Stimulated activated naive CD8-positive, alpha-beta T cell treated with anti-CD3 and anti-CD28 coated beads, Interleukin-15, Interleukin-2, amounts not matched to agents 100 U/mL and 50 U/mL, for 24 hours (primary cell): ENCODE results near the gene ARHGEF17.

Source experiments
- ATAC-seq: fragments of 150-1000 bp; cut with Tn5 transposase; one replicate; pipeline ENCODE4 v1.10.0; 2021
- DNase-seq: peaks from one replicate; pipeline ENCODE4 v3.0.0; 2021

ARHGEF17 gene

DNA sequence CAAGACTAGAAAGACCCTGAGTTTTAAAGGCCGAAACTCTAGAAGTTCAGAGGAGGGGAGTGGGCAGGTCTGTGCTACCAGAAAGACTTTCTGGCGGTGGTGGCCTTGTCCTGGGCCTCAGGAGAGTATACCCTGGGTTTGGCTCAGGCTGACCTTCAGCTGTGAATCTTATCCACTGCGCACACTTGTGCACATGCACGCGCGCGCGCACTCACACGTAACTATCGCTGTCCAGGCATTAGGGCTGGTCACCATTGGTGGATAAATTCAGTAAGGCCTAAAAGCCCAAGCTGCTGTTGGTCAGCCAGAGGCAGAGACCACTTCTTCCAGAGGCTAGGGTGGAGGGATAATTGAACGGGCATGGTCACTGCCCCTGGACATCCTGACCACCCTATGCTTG, 25.1 kb downstream of the ARHGEF17 start:
- ATAC-seq (no peak), DNase-seq (no peak)

DNA sequence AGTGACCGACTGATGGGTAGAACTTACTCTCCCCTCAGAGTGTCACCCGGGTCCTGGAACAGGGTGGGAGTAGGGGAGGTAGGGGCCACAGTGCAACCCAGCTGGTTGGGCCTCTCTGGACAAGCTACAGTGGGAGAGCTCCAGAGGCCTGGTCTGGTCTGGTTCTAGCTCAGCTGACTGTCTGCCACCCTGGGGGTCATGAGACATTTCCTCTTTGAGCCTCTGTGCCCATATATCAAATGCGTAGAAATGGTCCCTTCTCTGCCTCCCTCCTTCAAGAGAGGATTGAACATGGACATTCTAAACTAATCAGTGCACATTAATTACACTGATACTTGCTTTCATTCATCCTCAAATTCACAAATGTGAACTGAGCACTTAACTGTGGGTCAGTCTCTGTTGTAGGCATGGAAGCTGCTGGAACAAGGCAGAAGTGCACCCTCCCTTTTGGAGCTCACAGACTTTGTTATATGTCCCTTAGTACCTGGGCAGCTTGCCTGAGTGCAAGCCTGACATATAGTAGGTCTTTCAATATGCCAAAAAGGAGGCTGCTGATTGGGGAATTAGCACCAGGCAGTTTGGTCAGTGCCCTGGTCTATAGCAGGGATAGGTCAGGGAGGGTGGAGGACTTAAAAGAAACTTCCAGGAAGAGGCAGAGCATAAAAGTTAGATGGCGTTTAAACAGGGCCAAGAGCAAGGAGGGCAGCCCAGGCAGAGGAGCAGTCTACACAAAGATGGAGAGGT, 25.7 kb downstream of the ARHGEF17 start:
- no peak for DNase-seq

DNA sequence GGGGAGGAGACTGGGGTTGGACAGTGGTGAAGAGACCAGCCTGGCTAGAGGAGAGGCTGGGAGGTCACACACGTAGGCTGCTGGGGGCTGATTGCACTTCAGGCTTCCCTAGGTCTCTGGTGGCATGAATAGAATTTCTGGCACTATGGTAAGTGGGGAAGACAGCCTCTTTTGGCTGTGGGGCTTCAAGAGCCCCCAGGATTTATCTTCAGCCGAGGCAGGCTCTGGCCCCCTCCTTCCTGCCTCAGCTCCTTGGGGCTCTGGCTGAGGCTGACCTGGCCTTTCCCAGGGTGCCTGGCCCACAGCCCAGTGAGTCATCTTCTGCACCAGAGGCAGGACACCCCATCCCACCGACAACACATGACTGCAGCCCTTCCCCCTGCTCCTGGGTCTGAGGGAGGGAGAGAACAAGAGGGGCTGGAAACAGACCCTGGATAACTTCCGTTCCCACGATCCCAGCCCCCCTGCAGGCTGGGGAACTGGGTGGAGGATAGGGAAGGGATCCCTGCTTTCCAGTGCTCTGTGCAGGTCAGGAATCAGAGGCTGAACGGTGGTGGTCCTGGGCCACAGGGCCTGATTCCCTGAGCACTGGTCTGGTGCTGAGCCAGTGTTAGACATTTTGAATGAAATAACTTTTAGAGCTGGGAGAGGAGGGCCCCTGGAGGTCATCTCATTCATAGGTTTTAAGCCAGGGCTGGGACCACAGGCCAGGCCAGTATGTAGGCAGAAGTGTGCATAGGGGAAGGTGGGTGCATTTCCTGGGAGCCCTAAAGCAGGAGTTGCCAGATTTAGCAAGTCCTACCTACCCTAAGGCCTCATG, 26.5 kb downstream of the ARHGEF17 start:
- no peak for DNase-seq

More for the DNA sequence above, 25.7 kb downstream of the ARHGEF17 start:
- ATAC-seq, result no peak

GRCh38 chr11:73335204-73335923, 27.3 kb downstream of the ARHGEF17 start:
- ATAC-seq (no peak), DNase-seq (peak; percentile 88)

More for the DNA sequence above, 26.5 kb downstream of the ARHGEF17 start:
- no peak for ATAC-seq

DNA sequence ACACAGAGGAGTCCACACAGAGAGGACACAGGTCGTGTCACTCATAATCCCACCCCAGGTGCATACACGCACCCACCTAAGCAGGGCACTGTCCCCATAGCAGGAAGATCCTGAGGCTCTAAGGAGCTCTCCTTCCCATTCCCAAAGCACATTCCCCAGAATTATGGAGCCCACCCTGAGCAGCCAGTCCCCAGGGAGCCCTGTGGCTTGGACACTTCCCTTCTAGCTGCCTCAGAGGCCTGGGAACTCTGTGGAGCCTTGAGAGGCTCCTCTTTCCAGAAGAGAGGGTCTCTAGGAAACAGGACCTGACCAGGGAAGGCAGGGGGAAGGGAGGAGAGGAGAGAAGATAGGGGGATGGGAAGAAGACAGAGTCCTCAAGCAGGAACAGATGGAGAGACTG, 29.8 kb downstream of the ARHGEF17 start:
- no peak for DNase-seq
- ATAC-seq, result no peak

GRCh38 chr11:73338279-73338678, 30.2 kb downstream of the ARHGEF17 start:
- ATAC-seq, result no peak
- no peak for DNase-seq

- ATAC-seq (no peak), DNase-seq (no peak)
These were observed 32.1 kb downstream of the ARHGEF17 start for GRCh38 chr11:73340164-73340563.

DNA sequence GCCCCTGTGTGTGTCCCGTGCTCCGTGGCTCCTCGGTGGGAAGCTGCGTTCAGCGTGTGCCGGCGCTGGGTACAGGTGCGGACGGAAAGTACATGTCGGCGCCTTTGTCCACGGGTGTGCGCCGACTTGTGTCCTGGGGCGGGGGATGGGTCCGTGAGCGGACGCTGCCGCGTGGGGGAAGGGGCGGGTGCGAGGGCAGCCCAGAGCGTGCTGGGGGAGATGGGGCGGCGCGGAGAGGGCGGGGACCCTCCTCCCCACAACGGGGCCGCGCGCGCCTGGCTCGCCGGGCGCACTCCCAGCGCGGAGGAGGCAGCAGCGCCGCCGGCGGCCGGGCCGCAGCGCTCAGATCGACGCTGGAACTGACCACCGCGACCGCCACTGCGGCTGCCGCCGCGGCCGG, 34.6 kb downstream of the ARHGEF17 start:
- no peak for DNase-seq
- no peak for ATAC-seq

DNA sequence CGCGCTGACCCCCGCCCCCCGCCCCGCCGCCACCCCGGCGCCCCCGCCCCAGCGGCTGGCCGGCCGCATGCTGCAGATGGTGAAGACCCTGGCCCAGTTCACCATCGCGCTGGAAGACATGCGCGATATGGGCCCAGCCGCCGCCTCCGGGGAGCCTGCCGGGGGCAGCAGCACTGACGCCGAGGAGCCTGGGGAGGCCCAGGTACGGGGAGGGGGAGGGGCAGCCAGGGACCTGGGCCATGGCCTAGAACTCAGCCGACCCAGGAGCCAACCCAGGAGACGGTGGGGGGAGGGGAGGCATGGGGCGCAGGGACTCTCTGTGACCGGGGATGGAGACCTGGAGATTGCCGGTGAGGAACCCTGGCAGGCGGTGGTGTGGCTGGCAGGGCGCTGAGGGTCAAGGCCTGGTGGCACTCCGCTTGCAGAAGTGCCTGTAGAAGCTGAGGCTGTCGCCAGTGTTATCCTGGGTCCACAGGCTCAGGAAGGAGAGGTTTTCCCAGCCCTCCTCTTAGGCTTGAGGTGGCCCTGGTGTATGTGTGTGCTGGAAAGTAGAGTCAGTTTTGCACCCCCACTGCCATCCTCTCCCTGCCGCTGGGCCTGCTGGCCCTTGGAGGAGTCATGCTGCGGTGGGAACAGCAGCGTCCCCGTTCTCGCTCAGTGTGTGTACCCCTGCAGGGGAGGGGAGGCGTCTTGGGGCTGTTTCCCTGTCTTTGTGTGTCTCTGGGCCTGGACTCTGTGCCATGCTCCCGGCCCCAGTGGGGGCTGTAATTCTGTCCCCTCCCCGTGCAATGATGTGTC, 35.2 kb downstream of the ARHGEF17 start:
- ATAC-seq, result no peak
- DNase-seq, result no peak

- DNase-seq (no peak), ATAC-seq (no peak)
These were observed 36.1 kb downstream of the ARHGEF17 start for GRCh38 chr11:73344191-73344607.

GRCh38 chr11:73345481-73346160, 37.5 kb downstream of the ARHGEF17 start:
- DNase-seq (no peak), ATAC-seq (no peak)

DNA sequence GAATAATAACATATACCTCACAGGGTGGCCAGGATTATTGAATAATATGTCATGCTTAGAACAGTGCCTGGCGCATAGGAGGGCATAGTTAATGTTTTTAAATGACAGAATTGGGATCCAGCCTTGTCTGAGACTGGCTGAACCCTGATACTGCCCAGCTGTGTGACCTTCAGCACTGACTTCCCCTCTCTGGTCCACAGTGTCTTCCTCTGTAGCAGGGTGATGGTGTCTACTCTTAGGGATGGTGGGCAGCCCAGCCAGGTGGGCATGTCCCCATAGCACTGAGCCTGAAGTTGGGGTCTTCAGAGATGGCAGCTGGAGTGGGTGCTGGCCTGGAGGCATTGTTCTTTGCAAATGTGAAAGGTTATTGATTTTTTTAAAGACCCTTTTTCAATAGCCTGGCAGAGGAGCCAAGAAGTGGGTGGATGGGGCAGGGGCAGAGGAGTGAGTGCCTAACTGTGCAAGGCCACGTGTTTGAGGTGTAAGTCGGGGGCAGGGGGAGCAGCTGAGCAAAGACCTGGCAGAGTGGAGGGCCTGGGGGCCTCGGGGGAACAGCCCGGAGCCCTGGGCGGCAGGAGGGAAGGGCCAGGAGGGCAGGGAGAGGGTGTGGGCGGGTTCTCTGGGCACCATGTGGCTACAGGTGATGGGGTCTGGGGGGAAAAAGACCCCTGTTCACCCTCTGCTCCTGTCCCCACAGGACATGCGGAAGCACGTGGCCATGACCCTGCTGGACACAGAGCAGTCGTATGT, 38.3 kb downstream of the ARHGEF17 start:
- ATAC-seq, result no peak
- no peak for DNase-seq

- ATAC-seq (no peak), DNase-seq (no peak)
These were observed 39.0 kb downstream of the ARHGEF17 start for GRCh38 chr11:73347067-73347466.

- ATAC-seq, result no peak
- DNase-seq, result no peak
These were observed 40.8 kb downstream of the ARHGEF17 start for GRCh38 chr11:73348838-73349237.

DNA sequence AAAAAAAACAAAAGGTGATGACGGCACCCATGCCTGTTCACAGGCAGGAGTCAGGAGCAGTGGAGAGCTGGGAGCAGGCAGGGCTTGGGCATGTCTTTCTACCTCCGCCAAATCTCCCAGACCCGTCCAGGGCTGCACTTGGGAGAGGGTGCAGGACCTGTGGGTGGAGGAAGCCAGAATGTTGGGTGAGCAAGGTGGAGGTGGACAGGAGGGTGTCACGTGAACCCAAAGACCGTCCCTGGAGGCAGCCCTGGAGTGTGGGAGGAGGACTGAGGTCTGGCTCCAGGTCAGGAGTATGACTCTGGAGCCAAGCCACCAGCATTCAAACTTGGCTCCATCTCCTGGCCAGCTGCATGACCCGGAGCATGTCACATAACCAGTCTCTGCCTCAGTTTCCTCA, 41.6 kb downstream of the ARHGEF17 start:
- no peak for DNase-seq
- ATAC-seq, result no peak

- DNase-seq (peak; percentile 53), ATAC-seq (peak; percentile 69)
These were observed 43.0 kb downstream of the ARHGEF17 start for GRCh38 chr11:73350908-73351636.

GRCh38 chr11:73353422-73353821, 45.3 kb downstream of the ARHGEF17 start:
- no peak for ATAC-seq
- DNase-seq, result no peak

- DNase-seq, result no peak
- ATAC-seq, result no peak
These were observed 47.0 kb downstream of the ARHGEF17 start for GRCh38 chr11:73355109-73355508.

- DNase-seq, result no peak
- no peak for ATAC-seq
These were observed 49.1 kb downstream of the ARHGEF17 start for GRCh38 chr11:73356979-73357860.
